GM18870 (cell line): ENCODE results near the gene ARID1B.
"Not testable (repeated sequence)": the region's sequence is repeated elsewhere in the genome, so short reads cannot be mapped to it uniquely, and the experiment has no call there.

ENCODE experiments used
- ATAC-seq: cut with Tn5 transposase; IDR thresholded peaks from one replicate; pipeline ENCODE4 v1.9.1; 2021; ENCODE audit warnings: moderate library complexity; ENCODE audit not compliant: unreplicated experiment

ARID1B gene

DNA sequence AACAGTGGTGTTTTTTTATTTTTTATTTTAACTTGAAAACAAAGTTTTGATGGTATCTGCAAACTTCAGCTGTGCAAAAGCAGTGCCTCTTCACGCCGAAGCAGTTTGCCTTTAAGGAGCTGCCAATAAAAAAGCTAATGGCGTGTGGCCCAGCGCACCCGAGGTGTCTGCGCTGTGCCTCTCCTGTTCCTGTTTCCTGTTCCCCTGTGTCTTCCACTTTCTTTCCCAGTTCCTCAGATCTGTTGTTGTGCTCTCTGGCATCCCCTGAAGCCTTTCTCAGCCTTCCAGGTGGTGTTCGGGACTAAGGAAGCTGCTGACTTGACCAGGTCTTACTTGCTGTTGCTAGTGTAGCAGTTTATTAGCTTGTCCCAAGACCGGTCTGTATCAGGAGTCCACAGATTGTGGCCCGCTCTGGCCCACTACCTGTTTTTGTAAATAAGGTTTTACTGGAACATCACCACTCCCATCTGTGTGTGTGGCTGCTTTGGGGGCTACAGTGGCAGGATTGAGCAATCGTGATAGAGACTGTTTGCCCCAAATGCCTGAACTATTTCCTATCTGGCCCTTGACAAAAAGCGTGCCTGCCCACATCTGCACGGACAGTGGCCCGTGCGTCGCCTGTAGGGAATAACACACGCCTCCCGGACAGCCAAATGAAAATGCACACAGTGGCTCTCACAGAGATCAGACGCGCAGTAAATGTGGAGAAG is 367.8 kb downstream of the ARID1B start:
- ATAC-seq: no peak

DNA sequence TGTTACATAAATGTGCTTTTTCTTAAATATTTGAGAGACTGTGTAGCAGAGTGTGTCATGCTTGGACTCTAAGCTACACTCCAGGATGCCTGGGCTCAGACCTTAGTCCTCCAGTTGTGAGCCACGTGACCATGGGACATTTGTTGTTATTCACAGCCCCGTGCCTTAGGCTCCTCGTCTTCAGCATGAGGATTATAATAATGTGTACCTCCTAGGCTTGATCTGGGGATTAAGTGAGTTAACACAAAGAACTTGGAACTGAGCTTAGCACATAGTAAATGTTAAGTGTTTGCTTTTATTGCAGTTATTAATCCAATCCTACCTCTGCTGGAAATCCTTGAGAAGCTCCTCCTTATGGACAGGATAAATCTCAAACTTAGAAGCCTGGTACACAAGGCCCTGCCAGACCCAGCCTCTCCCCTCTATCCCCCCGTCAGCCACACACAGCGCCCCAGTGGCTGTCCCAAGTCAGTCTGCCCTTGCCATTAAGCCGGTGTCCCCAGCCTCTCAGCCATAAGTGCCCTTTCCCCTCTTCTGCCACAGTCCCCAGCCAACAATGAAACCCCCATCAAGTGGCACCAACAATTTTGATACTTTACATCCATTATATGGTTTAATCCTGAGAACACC is 368.6 kb downstream of the ARID1B start:
- ATAC-seq: no peak

GRCh38 chr6:157147054-157148026 is 370.2 kb downstream of the ARID1B start:
- ATAC-seq: not testable (repeated sequence)

DNA sequence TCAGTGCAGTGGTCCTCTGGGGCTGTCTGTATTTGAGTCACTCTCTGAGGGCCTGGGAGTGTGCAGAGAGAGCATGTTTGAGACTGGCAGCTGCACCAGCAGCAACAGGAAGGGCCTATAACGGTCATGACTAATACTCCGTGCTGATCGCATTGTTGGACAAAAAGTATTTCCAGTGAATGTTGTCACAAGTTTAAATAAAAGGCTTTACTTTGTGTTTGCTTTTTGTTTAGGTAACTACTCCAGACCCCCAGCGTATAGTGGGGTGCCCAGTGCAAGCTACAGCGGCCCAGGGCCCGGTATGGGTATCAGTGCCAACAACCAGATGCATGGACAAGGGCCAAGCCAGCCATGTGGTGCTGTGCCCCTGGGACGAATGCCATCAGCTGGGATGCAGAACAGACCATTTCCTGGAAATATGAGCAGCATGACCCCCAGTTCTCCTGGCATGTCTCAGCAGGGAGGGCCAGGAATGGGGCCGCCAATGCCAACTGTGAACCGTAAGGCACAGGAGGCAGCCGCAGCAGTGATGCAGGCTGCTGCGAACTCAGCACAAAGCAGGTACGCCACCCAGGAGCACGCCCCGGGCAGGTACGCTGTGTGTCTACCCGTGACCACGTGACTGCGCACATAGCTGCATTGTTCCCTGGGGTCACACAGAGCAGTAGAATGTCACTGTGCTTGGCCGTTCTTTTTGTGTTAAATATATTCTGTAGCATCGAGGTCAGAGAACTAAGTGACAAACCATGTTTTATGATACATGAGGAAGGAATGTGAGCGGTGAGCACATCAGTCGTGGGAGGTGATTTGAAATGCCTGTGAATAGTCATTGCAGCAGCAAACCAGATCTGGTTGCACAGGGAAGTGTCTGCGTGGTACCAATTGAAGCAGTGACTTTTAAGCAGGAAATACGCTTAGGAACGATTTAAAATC is 371.5 kb downstream of the ARID1B start:
- ATAC-seq: no peak

DNA sequence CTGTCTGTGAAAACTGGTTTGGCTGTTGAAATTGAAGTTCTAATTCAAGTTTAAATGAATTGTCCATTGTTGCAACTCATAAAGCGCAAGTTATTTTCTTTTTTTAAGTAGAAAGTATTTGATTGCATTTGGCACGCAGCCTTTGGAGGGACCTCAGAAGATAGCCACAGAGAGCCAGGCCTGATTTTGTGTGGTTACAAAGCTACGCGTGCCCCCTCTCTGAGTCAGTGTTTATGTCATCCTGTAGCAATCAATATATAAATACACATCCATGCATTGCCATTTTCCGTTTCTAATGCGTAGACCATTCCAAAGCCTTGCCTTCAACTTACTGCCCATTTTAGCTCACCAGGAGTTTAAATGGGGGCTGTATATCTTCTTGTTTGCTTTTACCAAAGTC is 372.9 kb downstream of the ARID1B start:
- no peak for ATAC-seq

DNA sequence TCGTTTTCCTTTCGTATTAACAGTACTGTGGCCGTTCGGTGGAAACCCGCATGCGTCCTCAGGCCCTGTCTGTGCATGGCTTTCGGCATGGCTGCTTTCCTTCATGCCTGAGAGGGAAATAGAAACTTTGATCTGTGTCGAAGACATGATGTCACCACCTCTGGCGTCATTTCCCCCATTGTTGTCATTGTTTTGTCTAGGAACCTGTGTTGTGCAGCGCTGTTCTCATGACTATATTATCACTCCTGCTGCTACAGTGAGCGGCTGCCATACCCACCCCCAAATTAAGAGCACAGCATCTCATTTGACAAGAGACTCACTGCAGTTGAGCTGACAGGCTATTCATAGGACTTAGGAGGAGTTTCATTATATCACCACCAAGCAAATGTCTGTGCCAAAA is 373.9 kb downstream of the ARID1B start:
- ATAC-seq: no peak

- no peak for ATAC-seq
Measured at GRCh38 chr6:157151989-157152388, 374.8 kb downstream of the ARID1B start.

DNA sequence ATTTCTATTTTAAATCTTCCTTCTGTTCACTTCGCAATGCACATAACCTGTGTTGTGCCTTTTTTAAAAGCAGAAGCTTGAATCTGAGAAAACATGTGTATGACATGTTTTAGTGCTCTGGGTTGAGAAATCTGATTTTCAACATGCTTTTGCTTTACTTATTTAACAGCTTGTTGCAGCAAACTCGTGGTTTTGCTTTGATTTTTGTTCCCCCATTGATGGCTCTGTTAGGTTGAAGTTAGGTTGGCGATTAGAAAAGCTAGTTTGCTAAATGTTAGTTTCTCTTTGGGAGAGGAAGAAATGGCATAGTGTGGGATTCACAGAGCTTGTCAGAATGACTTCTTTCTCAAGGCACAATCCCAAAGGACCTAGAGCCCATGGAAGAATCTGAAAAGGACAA is 375.4 kb downstream of the ARID1B start:
- ATAC-seq: no peak

DNA sequence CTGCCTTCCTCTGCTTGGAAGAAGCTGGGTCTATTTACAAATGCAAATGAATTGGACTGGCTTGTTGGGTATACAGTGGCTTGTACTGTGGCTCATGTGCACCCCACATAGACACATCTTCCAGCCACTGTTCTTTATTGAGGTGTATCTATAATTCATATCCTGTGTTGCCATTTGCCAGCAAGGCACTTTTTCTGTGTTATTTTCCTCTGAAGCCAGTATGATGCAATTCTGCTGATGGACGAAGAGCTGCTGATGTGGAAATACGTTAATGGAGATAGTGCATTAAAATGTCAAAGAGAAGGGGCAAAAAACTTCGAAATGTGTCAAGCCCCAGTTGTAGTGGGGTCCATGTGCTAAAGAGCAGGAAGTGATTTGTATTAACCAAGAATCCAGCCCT is 378.6 kb downstream of the ARID1B start:
- ATAC-seq: no peak

DNA sequence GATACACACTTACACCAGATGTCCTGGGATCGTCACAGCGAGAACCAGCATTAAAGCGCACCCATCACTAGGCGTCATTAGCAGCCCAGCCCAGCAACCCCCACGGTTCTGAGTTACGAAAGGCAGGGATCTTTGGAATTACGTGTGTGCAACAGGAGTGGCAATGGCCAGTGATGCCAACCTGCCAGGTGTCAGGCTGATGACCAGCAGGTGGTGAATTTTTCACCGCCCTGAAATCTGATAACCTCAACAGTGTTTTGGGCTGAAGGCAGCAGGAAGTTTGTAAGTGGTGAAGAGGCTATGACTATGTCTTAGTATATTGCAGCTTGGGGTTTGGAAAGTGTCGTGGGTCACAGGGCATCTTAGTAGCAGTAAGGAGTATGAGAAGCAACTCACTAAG is 380.1 kb downstream of the ARID1B start:
- ATAC-seq: no peak

GRCh38 chr6:157158456-157158855 is 381.3 kb downstream of the ARID1B start:
- no peak for ATAC-seq

DNA sequence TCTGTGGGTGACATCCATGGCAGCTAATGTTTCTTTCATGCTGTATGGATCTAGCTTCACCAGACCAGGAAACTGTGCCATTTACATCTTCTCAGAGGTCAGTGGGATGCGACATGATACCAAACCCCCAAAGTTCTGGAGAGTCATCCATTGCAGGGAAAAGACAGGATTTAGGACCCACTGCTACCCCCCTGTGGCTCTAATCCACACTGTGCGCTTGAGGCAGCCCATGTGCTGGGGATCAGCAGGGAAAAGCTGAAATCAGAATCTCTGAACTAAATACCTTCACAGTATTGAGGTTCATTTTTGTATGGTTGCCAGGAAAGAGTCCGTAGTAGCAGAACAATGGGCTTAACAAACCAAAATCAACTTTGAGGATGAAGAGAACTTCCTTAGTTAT is 381.7 kb downstream of the ARID1B start:
- ATAC-seq: no peak

- ATAC-seq: no peak
Measured at GRCh38 chr6:157159348-157159747, 382.2 kb downstream of the ARID1B start.

DNA sequence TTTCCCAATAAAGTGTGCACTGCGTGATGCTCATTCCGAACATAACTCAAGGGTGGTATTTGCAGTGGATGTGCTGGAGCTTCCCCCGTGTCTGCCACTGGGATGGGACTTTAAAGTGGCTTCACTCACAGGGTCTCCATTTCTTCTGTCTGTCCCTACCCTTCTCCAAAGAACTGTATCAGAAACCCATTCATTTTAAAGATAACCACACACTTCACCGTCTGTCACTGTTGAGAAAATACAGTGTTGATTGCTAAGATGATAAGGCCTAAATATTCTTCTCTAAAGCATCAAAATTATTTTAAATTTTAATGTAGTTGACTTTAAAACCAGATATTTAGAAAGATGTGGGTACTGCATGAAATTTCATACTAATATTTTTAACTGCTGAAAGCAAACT is 384.7 kb downstream of the ARID1B start:
- ATAC-seq: no peak

DNA sequence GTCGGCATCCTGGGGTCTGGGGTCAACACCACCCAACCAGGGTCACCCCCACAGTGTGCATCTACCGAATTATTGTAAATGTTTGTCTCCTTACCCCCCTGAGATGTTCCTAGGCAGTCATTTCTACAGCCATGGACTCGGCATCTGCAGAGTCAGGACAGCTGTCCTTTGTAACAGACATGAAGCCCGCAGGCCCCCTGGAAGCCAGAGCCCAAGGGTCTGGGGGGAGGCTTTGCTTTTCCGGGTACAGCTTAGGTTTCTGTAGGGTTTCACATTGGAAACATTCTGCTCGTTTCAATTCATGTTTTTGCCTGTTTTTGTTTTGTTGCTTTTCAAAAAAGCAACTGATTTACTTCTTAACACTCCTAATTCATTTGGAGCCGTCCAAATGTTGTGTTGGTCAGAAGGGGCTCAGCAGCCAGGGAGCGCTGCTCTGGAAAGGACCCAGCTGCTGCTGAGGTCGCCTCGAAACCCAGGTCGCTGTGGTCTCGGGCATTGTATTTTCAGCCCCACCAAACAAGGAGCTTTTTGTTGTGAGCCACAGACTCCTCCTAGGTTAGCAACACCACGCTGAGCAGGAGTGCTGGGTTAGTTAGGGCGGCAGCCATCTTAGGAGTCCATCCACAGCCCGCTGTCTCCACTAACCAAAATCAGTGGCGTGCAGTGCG is 385.7 kb downstream of the ARID1B start:
- no peak for ATAC-seq

DNA sequence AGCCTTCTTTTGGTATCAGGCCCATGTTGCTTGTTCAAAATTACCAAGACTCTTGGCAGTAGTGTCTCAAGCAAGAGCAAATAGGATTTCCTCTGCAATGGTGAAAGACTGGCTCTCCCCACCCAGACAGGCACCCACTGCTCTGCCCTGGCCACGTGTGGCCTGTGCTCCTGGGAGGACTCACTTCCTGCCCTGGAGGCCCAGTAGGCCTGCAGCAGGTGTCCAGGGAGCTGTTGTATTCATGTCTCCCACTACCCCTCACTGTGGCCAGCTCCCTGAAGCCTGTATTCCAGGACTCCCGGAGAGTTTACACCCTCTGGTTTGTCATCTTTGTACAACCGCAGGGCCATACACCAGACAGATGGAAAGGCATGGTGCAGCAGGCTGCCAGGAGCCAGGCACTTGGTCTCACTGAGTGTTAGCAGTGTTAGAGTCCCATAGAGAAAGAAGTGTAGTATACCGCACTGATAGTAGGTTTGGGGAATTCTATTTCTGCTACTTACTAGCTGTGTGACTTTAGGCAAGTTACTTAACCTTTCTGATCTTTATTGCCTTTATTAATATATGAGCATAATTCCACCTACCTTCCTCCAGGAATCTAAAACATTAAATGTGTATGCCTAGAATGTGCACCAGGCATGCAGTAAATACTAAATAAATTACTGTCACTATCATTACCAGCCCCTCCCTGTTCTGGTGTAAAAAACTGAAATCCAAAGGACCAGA is 386.4 kb downstream of the ARID1B start:
- ATAC-seq: no peak

DNA sequence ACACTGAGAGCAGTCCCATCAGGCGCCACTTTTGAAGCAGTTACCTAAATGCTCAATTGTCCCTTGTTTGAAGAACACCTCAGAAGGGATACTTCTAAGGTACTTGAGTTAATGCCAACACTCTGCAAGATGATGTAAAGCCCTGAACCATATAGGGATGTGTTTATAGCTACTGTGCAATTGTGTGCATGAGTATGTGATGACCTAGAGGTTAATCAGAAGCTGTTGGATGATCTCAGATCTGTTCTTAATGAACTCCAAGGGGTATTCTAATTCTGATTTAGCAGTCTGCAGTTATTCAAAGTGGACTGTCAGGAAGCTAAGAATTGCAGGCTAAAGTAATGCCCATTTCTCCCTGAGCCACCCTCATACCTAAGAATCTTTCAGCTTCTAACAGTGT is 387.8 kb downstream of the ARID1B start:
- ATAC-seq: no peak

GRCh38 chr6:157166784-157167183 is 389.6 kb downstream of the ARID1B start:
- ATAC-seq: no peak

DNA sequence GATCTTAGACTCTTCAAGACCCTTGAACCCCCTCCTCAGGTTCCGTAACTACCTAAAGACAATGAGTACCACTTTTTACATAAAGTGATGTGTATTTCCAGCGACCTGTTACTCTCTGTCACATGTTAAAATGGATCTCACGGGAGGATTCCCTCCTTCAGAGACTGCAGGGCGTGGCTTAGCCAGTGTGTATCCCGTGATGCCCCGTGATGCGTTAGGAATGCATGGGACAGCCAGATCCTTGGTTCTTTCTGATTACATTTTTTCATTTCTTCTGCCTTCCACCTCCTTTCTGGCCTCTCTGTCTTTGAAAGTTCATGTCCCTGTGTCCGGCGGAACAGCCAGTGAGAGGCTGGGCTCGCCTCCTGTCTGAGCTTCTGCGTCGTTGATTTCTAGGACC is 390.7 kb downstream of the ARID1B start:
- ATAC-seq: no peak
